HFFc6 (cell line): ENCODE results near the gene KCNB1. TPM values are rescaled to one million over a fixed set of nuclear protein-coding genes. Genes with fewer than 3 reads are reported as not detected.

Source experiments
- DNase-seq: peaks from one replicate; pipeline ENCODE4 v3.0.0-alpha.2; 2018
- H3K27ac Mint-ChIP-seq: 2 replicates; pipeline ENCODE4 v1.8.0; 2020; ENCODE audit warnings: mild to moderate bottlenecking, mixed read lengths
- H3K27me3 Mint-ChIP-seq: 2 replicates; pipeline ENCODE4 v1.8.0; 2021; ENCODE audit warnings: mild to moderate bottlenecking, moderate library complexity, mixed read lengths; ENCODE audit not compliant: insufficient read depth
- H3K36me3 Mint-ChIP-seq: 2 replicates; pipeline ENCODE4 v1.8.0; 2021; ENCODE audit warnings: low read depth, mixed read lengths
- H3K4me1 Mint-ChIP-seq: 2 replicates; pipeline ENCODE4 v1.8.0; 2020; ENCODE audit warnings: low read depth, mixed read lengths
- H3K4me3 Mint-ChIP-seq: 2 replicates; pipeline ENCODE4 v1.8.0; 2020; ENCODE audit warnings: mild to moderate bottlenecking, moderate library complexity, mixed read lengths
- H3K9me3 Mint-ChIP-seq: 2 replicates; pipeline ENCODE4 v1.8.0; 2020; ENCODE audit warnings: mild to moderate bottlenecking, mixed read lengths
- total RNA-seq, 6 experiments: library from RNA; stranded (reverse); fragmentation: NEBNext Ultra II Directional; extraction: Animal tissue kit (Norgen Biotek cat#: 25700); gene quantifications; 2 replicates in 1 of 6; 3 replicates in 5 of 6; pipeline ENCODE4 v1.2.3, GENCODE V29; 2021
- TF ChIP-seq, protein P1 (sequence below): fragments of 200-600 bp; sonication (generic); IDR thresholded peaks from 2 replicates; pipeline ENCODE4 v1.5.0; 2021; ENCODE audit warnings: antibody characterized with exemption, mild to moderate bottlenecking

The KCNB1 gene
- total RNA-seq, 6 experiments from 2014 or later: 0.05 to 1.2 (median 0.20) TPM

DNA sequence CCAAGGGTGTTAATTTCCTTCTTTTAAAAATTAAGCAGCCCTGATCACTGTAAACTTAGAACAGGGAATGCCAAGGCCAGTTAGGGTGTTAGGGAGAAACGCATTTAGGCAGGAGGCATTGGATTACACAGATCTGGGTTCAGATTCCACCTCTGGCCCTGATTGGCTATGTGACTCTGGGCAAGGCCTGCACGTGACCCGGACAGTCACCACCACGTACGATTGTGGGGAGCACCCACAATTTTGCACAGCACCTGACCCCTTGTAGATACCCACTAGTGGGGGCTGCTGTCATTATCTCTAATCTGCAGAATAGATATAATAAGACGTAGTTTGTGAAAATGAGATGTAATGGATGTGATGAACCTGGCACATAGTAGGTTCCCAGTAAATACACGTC lies 145.1 kb downstream of the KCNB1 start:
- TF ChIP-seq, protein P1, sequence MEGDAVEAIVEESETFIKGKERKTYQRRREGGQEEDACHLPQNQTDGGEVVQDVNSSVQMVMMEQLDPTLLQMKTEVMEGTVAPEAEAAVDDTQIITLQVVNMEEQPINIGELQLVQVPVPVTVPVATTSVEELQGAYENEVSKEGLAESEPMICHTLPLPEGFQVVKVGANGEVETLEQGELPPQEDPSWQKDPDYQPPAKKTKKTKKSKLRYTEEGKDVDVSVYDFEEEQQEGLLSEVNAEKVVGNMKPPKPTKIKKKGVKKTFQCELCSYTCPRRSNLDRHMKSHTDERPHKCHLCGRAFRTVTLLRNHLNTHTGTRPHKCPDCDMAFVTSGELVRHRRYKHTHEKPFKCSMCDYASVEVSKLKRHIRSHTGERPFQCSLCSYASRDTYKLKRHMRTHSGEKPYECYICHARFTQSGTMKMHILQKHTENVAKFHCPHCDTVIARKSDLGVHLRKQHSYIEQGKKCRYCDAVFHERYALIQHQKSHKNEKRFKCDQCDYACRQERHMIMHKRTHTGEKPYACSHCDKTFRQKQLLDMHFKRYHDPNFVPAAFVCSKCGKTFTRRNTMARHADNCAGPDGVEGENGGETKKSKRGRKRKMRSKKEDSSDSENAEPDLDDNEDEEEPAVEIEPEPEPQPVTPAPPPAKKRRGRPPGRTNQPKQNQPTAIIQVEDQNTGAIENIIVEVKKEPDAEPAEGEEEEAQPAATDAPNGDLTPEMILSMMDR: no peak
- no peaks in the 10 kb centered on the region for H3K36me3 Mint-ChIP-seq
- H3K27me3 Mint-ChIP-seq: peaks cover 5% of the 10 kb centered on the region
- no peak for DNase-seq
- no peak overlapping the region for H3K27ac Mint-ChIP-seq
- H3K4me1 Mint-ChIP-seq: peaks cover 9% of the 10 kb centered on the region
- no peaks in the 10 kb centered on the region for H3K9me3 Mint-ChIP-seq
- H3K4me3 Mint-ChIP-seq: no peak overlapping the region

DNA sequence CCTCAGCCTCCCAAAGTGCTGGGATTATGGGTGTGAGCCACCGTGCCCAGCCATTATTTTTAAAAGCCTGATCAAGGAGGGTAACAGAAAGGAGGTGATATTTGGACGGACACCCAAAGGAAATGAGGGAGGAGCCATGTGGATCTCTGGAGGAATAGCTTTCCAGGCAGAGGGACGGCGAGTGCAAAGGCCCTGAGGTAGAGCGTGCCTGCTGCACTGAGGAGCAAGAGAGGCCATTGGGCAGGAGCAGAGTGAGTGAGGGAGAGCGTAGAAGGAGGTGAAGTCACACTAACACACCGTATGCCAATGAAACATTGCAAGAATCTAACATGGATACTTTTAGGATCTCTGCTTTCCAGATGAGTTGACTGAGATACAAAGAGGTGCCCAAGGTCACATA lies 145.7 kb downstream of the KCNB1 start:
- no peak overlapping the region for H3K27ac Mint-ChIP-seq
- DNase-seq: no peak
- H3K36me3 Mint-ChIP-seq: no peaks in the 10 kb centered on the region
- H3K4me3 Mint-ChIP-seq: no peak overlapping the region
- H3K4me1 Mint-ChIP-seq: peaks cover 9% of the 10 kb centered on the region
- H3K27me3 Mint-ChIP-seq: peaks cover 6% of the 10 kb centered on the region
- no peaks in the 10 kb centered on the region for H3K9me3 Mint-ChIP-seq
- TF ChIP-seq, protein P1: no peak

DNA sequence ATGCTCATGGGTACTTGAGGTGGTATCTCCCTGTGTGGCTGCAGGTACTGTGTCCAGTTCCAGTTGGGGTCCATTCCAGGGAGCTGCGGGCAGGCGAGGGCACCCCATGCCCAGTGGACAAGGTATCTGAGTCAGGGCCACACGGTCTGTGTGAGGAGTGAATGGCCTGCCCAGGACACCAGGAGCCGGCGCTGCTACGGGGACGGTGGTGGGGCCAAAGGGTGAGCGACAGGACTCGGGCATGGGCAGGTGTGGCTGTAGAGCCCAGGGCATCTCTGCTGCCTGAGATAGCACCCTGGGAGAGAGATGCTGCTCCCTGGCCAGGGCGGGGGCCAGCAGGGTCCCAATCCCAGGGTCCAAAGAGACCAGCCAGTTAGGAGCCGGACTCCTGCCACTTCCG lies 147.0 kb downstream of the KCNB1 start:
- DNase-seq: no peak
- Mint-ChIP-seq H3K27ac (no peak overlapping the region), H3K36me3 (no peaks in the 10 kb centered on the region), H3K4me3 (no peak overlapping the region), H3K9me3 (no peaks in the 10 kb centered on the region), H3K4me1 (peaks cover 5% of the 10 kb centered on the region), H3K27me3 (peaks cover 7% of the 10 kb centered on the region)
- TF ChIP-seq, protein P1: no peak

DNA sequence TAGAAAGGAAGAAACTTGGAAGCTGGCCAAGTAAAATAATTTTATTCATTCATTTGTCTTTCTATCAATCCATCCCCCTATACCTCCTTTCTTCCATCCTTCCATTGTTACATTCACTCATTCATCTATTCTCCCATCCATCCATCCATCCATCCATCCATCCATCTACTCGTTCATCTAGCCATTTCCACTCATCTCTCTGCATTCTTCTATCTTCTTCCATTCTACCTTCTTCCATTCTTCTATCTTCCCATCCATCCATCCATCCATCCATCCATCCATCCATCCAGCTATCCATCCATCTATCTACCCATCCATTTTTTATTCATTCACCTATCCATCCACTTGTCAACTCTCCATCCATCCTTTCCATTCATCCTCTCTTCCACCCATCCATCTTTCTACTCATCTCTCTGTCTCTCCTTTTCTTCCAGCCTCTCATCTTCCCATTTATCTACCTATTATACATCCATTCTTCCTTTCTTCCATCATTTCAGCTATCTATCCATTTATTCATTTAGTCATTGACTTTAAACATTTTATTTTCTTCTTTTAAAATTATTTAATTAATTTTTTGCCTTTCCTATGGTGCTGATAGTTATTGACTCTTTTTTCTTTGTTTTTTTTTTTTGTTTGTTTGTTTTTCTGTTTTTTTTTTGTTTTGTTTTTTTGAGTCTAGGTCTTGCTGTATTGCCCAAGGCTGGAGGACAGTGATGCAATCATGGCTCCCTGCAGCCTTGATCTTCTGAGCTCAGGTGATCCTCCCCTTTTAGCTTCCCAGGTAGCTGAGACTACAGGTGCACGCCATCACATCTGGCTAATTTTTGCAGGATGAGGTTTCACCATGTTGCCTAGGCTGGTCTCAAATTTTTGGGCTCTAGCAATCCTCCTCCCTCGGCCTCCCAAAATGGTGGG lies 151.5 kb downstream of the KCNB1 start:
- no peaks in the 10 kb centered on the region for H3K9me3 Mint-ChIP-seq
- no peaks in the 10 kb centered on the region for H3K36me3 Mint-ChIP-seq
- TF ChIP-seq, protein P1: no peak
- H3K27ac Mint-ChIP-seq: no peak overlapping the region
- H3K4me1 Mint-ChIP-seq: peaks cover 6% of the 10 kb centered on the region
- H3K4me3 Mint-ChIP-seq: no peak overlapping the region
- DNase-seq: no peak
- peaks cover 22% of the 10 kb centered on the region for H3K27me3 Mint-ChIP-seq

DNA sequence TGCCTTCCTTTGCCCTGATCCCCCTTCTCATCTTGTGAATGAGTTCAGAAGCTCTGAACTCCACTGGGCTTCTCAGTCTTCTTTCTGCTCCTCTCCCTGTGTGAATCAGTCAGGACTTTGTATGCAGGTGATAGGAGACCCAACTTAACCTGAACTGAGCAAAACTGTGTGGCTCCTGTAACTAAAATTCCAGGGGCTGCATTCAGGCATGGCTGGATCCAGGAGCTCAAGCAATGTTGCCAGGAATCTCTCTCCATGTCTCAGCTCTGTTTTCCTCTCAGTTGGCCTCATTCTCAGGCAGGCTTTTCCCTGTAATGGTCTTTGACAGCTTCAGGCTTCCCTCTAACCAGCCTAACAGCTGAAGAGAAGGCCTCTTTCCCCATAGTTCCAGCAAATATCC lies 153.7 kb downstream of the KCNB1 start:
- no peak overlapping the region for H3K4me3 Mint-ChIP-seq
- no peak overlapping the region for H3K27ac Mint-ChIP-seq
- H3K36me3 Mint-ChIP-seq: no peaks in the 10 kb centered on the region
- H3K4me1 Mint-ChIP-seq: peaks cover 22% of the 10 kb centered on the region
- TF ChIP-seq, protein P1: no peak
- H3K27me3 Mint-ChIP-seq: peaks cover 28% of the 10 kb centered on the region
- DNase-seq: no peak
- no peaks in the 10 kb centered on the region for H3K9me3 Mint-ChIP-seq
